Mesothelial cell of epicardium (in vitro differentiated cells): ENCODE data around the gene SNHG17. TPM values are rescaled to one million over a fixed set of nuclear protein-coding genes. Genes with fewer than 3 reads are reported as not detected.

ENCODE experiments used
- DNase-seq, 2 experiments: peaks; one replicate each; pipeline ENCODE4 v3.0.0; 2021; ENCODE audit warnings: low spot score in 2 of 2; ENCODE audit not compliant: unreplicated experiment in 2 of 2
- H3K27ac Mint-ChIP-seq: 2 replicates; pipeline ENCODE4 v1.8.0; 2021; ENCODE audit warnings: mixed read lengths
- H3K27me3 Mint-ChIP-seq: 2 replicates; pipeline ENCODE4 v1.8.0; 2021; ENCODE audit warnings: low read depth, mixed read lengths
- H3K36me3 Mint-ChIP-seq: 2 replicates; pipeline ENCODE4 v1.8.0; 2021; ENCODE audit warnings: mixed read lengths
- H3K4me1 Mint-ChIP-seq: 2 replicates; pipeline ENCODE4 v1.8.0; 2021; ENCODE audit warnings: mixed read lengths
- H3K4me3 Mint-ChIP-seq: 2 replicates; pipeline ENCODE4 v1.8.0; 2021; ENCODE audit warnings: mild to moderate bottlenecking, moderate library complexity, mixed read lengths
- H3K9me3 Mint-ChIP-seq: 2 replicates; pipeline ENCODE4 v1.8.0; 2021; ENCODE audit warnings: mixed read lengths
- total RNA-seq: library from RNA; stranded (reverse); gene quantifications from 3 replicates; pipeline ENCODE4 v1.2.1, GENCODE V29; 2021
- TF ChIP-seq, protein P1 (sequence below): fragments of 200-600 bp; sonication (generic); IDR thresholded peaks from one replicate; pipeline ENCODE4 v1.5.0; 2021; ENCODE audit warnings: antibody characterized with exemption; ENCODE audit not compliant: unreplicated experiment

SNHG17 gene
- total RNA-seq, 1 donor from 2014 or later: 54.0 TPM

DNA sequence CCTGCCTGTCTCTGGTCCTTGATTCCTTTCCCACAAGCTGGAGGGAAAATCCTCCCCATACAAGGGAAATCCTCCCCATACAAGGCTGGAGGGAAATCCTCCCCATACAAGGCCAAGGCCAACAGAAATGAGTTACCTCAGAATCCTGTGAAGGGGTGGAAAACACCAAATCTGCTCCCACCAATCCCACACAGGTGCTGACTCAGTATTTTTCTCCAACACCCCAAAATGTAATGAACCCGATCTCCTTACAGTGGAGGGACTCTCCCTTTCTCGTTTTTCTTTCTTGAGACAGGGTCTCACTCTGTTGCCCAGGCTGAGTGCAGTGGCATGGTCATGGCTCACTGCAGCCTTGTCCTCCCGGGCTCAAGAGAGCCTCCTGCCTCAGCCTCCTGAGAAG is 6.3 kb downstream of the SNHG17 start:
- H3K27ac Mint-ChIP-seq: no peak overlapping the region
- peaks cover 52% of the 10 kb centered on the region for H3K36me3 Mint-ChIP-seq
- H3K4me3 Mint-ChIP-seq: no peak overlapping the region
- no peak for DNase-seq
- no peaks in the 10 kb centered on the region for H3K27me3 Mint-ChIP-seq
- TF ChIP-seq, protein P1, sequence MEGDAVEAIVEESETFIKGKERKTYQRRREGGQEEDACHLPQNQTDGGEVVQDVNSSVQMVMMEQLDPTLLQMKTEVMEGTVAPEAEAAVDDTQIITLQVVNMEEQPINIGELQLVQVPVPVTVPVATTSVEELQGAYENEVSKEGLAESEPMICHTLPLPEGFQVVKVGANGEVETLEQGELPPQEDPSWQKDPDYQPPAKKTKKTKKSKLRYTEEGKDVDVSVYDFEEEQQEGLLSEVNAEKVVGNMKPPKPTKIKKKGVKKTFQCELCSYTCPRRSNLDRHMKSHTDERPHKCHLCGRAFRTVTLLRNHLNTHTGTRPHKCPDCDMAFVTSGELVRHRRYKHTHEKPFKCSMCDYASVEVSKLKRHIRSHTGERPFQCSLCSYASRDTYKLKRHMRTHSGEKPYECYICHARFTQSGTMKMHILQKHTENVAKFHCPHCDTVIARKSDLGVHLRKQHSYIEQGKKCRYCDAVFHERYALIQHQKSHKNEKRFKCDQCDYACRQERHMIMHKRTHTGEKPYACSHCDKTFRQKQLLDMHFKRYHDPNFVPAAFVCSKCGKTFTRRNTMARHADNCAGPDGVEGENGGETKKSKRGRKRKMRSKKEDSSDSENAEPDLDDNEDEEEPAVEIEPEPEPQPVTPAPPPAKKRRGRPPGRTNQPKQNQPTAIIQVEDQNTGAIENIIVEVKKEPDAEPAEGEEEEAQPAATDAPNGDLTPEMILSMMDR: no peak
- peaks cover 11% of the 10 kb centered on the region for H3K9me3 Mint-ChIP-seq
- H3K4me1 Mint-ChIP-seq: peaks cover 7% of the 10 kb centered on the region

DNA sequence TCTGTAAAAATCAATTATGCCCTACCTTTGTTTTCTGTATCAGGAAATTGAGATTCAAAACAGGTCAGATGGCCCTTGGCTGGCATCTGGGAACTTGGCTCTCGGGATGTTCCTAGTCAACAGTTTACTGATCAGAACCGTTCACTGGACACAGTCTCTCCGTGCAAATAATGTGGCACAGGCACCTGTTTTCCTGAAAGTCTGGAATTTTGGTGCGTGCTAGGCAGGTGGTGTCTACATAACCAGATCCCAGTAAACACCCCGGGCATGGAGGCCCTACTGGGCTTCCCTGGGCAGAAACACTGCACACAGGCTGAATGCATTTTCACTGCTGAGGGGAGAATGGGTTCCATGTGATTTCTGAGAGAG is 7.5 kb downstream of the SNHG17 start:
- peaks cover 11% of the 10 kb centered on the region for H3K9me3 Mint-ChIP-seq
- H3K27me3 Mint-ChIP-seq: no peaks in the 10 kb centered on the region

DNA sequence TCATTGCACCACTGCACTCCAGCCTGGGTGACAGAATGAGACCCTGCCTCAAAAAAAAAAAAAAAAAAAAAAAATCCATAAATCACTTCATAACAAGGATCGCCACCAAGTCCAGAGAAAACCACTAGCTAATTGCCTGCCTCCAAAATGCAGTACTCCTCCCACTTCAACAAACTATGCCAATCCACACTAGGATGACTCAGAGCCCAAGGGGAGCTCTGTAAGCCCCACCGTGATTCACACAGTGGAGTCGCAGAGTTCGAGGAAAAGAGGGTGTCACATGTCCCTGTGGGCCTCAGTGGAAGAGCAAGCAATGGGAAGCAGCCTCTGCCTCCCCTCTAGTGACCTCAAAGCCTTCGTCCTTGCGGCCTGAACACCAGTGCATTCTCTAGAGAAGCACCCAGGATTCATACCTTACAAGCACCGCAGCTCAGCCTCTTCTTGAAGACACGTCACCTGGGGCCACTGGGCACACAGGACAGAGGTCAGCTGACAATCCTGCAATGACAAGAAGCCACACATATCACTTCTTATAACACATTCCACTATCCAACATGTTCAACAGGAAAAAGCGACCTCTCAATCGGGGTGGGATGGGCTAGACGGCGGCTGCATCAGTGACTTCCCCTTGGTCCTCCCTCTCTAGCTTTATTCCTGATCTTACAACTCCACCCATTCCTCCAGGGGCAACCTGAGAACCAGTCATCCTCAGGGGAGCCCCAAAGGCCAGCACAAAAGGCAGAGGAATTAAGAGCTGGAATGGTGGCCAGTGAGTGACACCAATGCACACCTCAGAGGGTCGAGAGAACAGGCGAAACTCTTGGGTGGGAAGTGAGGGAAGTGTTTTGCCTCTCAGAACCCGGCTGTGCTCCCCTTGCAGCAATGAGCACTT is 8.9 kb downstream of the SNHG17 start:
- no peak for DNase-seq
- H3K36me3 Mint-ChIP-seq: peaks cover 53% of the 10 kb centered on the region
- peaks cover 4% of the 10 kb centered on the region for H3K4me1 Mint-ChIP-seq
- no peak overlapping the region for H3K4me3 Mint-ChIP-seq
- peaks cover under 1% of the 10 kb centered on the region for H3K9me3 Mint-ChIP-seq
- H3K27me3 Mint-ChIP-seq: no peaks in the 10 kb centered on the region
- TF ChIP-seq, protein P1: no peak
- no peak overlapping the region for H3K27ac Mint-ChIP-seq

More for the DNA sequence above, 7.5 kb downstream of the SNHG17 start:
- H3K4me3 Mint-ChIP-seq: no peak overlapping the region
- no peak overlapping the region for H3K27ac Mint-ChIP-seq
- TF ChIP-seq, protein P1: no peak
- peaks cover 54% of the 10 kb centered on the region for H3K36me3 Mint-ChIP-seq
- no peak for DNase-seq
- H3K4me1 Mint-ChIP-seq: peaks cover 4% of the 10 kb centered on the region

DNA sequence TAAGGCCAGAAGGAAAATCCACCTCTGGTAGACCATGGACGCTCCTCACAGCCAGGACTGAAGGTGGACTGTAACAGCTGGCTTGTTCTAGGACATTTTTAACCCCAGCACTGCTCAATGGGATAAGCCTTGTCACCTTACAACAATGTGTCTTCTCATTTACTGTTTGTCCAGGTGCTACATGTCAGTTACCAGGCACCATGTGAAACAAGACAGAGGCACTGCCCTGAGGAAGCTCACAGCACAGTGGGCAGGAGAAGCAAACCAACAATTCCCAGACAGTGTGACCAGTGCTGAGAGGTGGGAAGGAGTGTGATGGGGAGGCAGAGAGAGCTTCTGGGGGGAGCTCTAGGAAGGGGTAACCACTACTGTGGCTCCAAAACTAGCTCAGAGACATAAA is 10.7 kb downstream of the SNHG17 start:
- no peak overlapping the region for H3K4me3 Mint-ChIP-seq
- H3K9me3 Mint-ChIP-seq: no peaks in the 10 kb centered on the region
- H3K36me3 Mint-ChIP-seq: peaks cover 57% of the 10 kb centered on the region
- no peak for DNase-seq
- TF ChIP-seq, protein P1: no peak
- H3K27ac Mint-ChIP-seq: no peak overlapping the region
- no peaks in the 10 kb centered on the region for H3K27me3 Mint-ChIP-seq
- peaks cover 4% of the 10 kb centered on the region for H3K4me1 Mint-ChIP-seq

DNA sequence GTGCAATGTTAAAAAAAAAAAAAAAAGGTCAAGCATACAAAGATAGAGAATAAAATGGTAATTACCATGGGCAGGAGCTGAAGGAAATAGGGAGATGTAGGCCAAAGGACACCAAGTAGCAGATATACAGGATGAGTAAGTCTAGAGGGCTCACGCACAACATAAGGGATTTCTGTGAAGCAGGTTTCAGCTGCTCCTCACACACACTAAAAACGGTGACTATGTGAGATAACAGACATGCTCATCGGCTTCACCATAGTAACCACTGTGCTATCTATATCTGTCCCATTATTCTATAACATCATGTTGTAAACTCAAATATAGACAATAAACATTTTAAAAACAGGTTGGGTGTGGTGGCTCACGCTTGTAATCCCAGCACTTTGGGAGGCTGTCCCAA is 11.6 kb downstream of the SNHG17 start:
- Mint-ChIP-seq H3K36me3 (peaks cover 55% of the 10 kb centered on the region), H3K4me3 (no peak overlapping the region), H3K27ac (no peak overlapping the region), H3K9me3 (no peaks in the 10 kb centered on the region), H3K4me1 (peaks cover 4% of the 10 kb centered on the region), H3K27me3 (no peaks in the 10 kb centered on the region)
- DNase-seq: no peak
- TF ChIP-seq, protein P1: no peak
